H1 (cell line): ENCODE measurements around the gene NLRP11. TPM values are rescaled to one million over a fixed set of nuclear protein-coding genes. Genes with fewer than 3 reads are reported as not detected.

Experiments
- ATF3 ChIP-seq: IDR thresholded peaks from 2 replicates; pipeline ENCODE4 v1.6.1; 2011; ENCODE audit warnings: low read depth, mild to moderate bottlenecking, low read length; ENCODE audit not compliant: insufficient read depth
- NRF1 ChIP-seq: IDR thresholded peaks from 2 replicates; pipeline ENCODE4 v1.6.1; 2011; ENCODE audit warnings: mild to moderate bottlenecking, low read depth, low read length, improper control_type of control experiment
- SIRT6 ChIP-seq: IDR thresholded peaks from one replicate; pipeline ENCODE4 v1.7.1; 2012; ENCODE audit warnings: low read length, inconsistent platforms
- SP1 ChIP-seq: IDR thresholded peaks from 2 replicates; pipeline ENCODE4 v1.6.1; 2011; ENCODE audit warnings: low read depth, low read length
- polyA plus RNA-seq, 7 experiments: library from polyadenylated mRNA; depleted of rRNA in 3 of 7; stranded (reverse) in 5 of 7; unstranded in 2 of 7; fragments of >200 nt in 5 of 7; fragments of 200-250 nt in 2 of 7; gene quantifications; 1 replicate in 5 of 7; 2 replicates in 1 of 7; 4 replicates in 1 of 7; pipeline versions ENCODE4 v1.2.1 to v1.2.3, GENCODE V29; 2011 to 2013; ENCODE audit warnings: missing spikeins in 2 of 7, mixed read lengths in 2 of 7
- total RNA-seq: library from RNA; stranded (reverse); fragmentation: NEBNext Ultra II Directional; extraction: Animal tissue kit (Norgen Biotek cat#: 25700); gene quantifications from 2 replicates; pipeline ENCODE4 v1.2.1, GENCODE V29; 2021

The NLRP11 gene
- total and polyA plus RNA-seq, 2 of the 8 experiments (the other 6 are each of a cell fraction or from before 2014, with no cell fraction given), result not detected

GRCh38 chr19:55753401-55753800 is 78.4 kb downstream of the NLRP11 start (continued):
- TF ChIP-seq ATF3 (no peak), NRF1 (no peak), SIRT6 (no peak), SP1 (no peak)
